Fibroblast of lung (primary cell): Measurements from ENCODE around the gene HRH1.
"Not testable (repeated sequence)": the region's sequence is repeated elsewhere in the genome, so short reads cannot be mapped to it uniquely, and the experiment has no call there.

Experiments used
- CTCF ChIP-seq, 2 donors: IDR thresholded peaks in 1 of 2; conservative IDR thresholded peaks in 1 of 2; 1 replicate in 1 of 2; 2 replicates in 1 of 2; pipeline ENCODE4 v1.5.1; 2011 to 2012; ENCODE audit warnings: low read length in 2 of 2, control low read depth in 1 of 2, inconsistent platforms in 1 of 2, low read depth in 1 of 2, mild to moderate bottlenecking in 1 of 2
- EZH2 ChIP-seq: IDR thresholded peaks from 2 replicates; pipeline ENCODE4 v1.5.1; 2012; ENCODE audit warnings: low read length, control low read depth, mild to moderate bottlenecking; ENCODE audit errors: missing control alignments

- TF ChIP-seq CTCF (conservative IDR thresholded peaks at IDR 0.05 in 1 of 2, IDR thresholded peaks at IDR 0.05 in 1 of 2; ENCODE audit: low read depth in 1 of 2, low read length in 2 of 2); EZH2: not testable (repeated sequence)
These were observed 41.0 kb upstream of the HRH1 start for GRCh38 chr3:11113316-11113715.
